Subcutaneous adipose tissue (tissue), 4 donors: Measurements from ENCODE around the gene ALAD. TPM values are rescaled to one million over a fixed set of nuclear protein-coding genes. Genes with fewer than 3 reads are reported as not detected.

Experiments
- total RNA-seq, 4 donors: library from RNA; depleted of rRNA; stranded (reverse); fragments of >200 nt; gene quantifications; one replicate each; pipeline ENCODE4 v1.1.0, GENCODE V29; 2016
- TF ChIP-seq, protein P1 (sequence below): fragments of 450-650 bp; IDR thresholded peaks from one replicate; pipeline ENCODE4 v1.5.1; 2016; ENCODE audit warnings: low read depth, mild to moderate bottlenecking, control low read depth, antibody characterized with exemption, moderate library complexity

Gene ALAD
- total RNA-seq, 4 donors from 2014 or later, result 16.8 to 46.7 (median 22.5) TPM

DNA sequence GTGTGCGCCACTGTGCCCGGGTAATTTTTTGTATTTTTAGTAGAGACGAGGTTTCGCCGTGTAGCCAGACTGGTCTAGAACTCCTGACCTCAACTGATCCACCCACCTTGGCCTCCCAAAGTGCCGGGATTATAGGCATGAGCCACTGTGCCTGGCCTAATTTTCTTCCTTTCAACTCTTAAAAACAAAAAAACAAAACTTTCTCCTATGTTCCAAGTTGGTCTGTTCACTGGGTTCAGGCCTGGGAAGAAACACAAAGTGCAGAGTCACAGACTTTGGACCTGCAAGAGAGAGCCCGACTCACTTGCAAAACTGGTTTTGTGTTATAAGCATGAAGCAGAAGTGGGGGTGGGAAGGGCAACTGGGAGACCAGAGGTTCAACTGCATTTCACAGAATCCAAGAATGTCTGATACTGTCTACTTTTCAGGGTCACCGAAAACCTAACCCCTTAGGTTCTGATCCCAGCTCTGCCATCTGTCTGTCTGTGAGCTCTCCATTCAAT is 19.1 kb downstream of the ALAD start:
- TF ChIP-seq, protein P1, sequence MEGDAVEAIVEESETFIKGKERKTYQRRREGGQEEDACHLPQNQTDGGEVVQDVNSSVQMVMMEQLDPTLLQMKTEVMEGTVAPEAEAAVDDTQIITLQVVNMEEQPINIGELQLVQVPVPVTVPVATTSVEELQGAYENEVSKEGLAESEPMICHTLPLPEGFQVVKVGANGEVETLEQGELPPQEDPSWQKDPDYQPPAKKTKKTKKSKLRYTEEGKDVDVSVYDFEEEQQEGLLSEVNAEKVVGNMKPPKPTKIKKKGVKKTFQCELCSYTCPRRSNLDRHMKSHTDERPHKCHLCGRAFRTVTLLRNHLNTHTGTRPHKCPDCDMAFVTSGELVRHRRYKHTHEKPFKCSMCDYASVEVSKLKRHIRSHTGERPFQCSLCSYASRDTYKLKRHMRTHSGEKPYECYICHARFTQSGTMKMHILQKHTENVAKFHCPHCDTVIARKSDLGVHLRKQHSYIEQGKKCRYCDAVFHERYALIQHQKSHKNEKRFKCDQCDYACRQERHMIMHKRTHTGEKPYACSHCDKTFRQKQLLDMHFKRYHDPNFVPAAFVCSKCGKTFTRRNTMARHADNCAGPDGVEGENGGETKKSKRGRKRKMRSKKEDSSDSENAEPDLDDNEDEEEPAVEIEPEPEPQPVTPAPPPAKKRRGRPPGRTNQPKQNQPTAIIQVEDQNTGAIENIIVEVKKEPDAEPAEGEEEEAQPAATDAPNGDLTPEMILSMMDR, result no peak

GRCh38 chr9:113380869-113381378 is 20.2 kb downstream of the ALAD start:
- TF ChIP-seq, protein P1, result no peak

DNA sequence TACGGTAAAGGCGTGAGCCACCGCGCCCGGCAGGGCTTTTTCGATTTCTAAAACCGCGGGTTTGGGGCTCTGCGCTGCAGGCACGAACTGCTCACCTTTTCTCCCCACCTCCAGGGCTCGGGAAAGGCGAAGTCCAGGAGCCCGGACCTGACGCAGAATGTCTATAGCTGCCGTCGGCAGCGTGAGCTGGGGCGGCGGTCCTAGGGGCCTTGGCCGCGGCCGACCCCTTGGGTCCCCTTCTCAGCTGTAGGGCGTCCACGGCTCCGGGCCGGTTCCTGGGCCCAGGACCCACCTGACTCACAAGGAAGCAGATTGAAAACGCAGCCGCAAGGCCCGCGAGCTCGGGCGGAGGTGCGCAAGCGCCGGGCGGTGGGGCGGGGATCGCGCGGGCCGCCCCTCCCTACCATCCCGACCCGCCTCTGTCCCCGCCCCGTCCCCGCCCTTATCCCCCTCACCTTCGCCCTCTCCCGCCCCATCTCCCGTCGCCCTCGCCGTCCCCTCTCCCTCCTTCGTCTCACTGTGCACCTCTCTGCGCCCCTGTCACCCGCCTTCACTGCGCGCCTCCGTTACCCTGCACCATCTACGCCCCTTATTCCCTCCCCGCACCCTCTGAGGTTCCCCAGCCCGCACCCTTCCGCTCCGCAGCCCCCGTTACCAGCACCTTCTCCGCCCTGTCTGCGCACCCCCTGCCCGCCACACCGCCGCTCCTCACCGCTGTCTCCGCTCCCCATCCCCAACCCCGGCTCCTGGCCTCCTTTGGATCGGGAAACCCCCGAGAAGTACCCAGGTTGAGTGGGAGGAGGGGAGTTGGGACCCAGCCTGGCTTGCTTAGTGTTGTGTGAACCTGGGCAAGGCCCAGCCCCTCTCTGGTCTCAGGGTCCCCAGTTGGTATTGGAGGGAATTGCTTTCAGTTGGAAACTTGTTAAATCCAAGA is 24.2 kb downstream of the ALAD start, which contains the start of gene HDHD3:
Gene HDHD3, minus strand, starts transcription at position 353 of the 934 bp plus-strand sequence. CDS start 2,632 bp downstream, outside the sequence.
- TF ChIP-seq, protein P1, result no peak

GRCh38 chr9:113375057-113376023 is 25.7 kb downstream of the ALAD start:
- TF ChIP-seq, protein P1, result no peak

GRCh38 chr9:113373676-113374392 is 27.2 kb downstream of the ALAD start:
- TF ChIP-seq, protein P1, result no peak

- TF ChIP-seq, protein P1, result no peak
Observed at GRCh38 chr9:113373256-113373655, 27.8 kb downstream of the ALAD start.
